Measurements from ENCODE around the gene ESRP2.

Gene ESRP2

GRCh38 chr16:68236826-68237242, 907 bp upstream of the ESRP2 start:
- DNase-seq = no peak

GRCh38 chr16:68236137-68236825, 354 bp upstream of the ESRP2 start:
- peak; percentile 55 to 61 for DNase-seq

- no peak for DNase-seq
Measured at GRCh38 chr16:68235108-68235886, 630 bp downstream of the ESRP2 start.

GRCh38 chr16:68234188-68235107, 1.5 kb downstream of the ESRP2 start:
- DNase-seq = no peak

- no peak for DNase-seq
Measured at GRCh38 chr16:68233835-68234187, 2.1 kb downstream of the ESRP2 start.

- no peak for DNase-seq
Measured at GRCh38 chr16:68233085-68233834, 2.7 kb downstream of the ESRP2 start.

GRCh38 chr16:68232335-68232734, 3.6 kb downstream of the ESRP2 start:
- no peak for DNase-seq

- DNase-seq = no peak
Measured at GRCh38 chr16:68231384-68232136, 4.4 kb downstream of the ESRP2 start.

- no peak for DNase-seq
Measured at GRCh38 chr16:68230956-68231355, 5.0 kb downstream of the ESRP2 start.

- no peak for DNase-seq
Measured at GRCh38 chr16:68230176-68230571, 5.8 kb downstream of the ESRP2 start.

GRCh38 chr16:68229431-68230175, 6.3 kb downstream of the ESRP2 start:
- peak; percentile 30 to 62 for DNase-seq

GRCh38 chr16:68228652-68229051, 7.3 kb downstream of the ESRP2 start:
- no peak for DNase-seq

- no peak for DNase-seq
Measured at GRCh38 chr16:68227850-68228553, 7.9 kb downstream of the ESRP2 start.

- DNase-seq = no peak
Measured at GRCh38 chr16:68227183-68227793, 8.6 kb downstream of the ESRP2 start.

GRCh38 chr16:68226116-68226515, 9.8 kb downstream of the ESRP2 start:
- DNase-seq = no peak

GRCh38 chr16:68223072-68223471, 12.9 kb downstream of the ESRP2 start:
- no peak for DNase-seq

GRCh38 chr16:68219725-68220351, 16.1 kb downstream of the ESRP2 start:
- no peak for DNase-seq

GRCh38 chr16:68217506-68217905, 18.4 kb downstream of the ESRP2 start:
- DNase-seq = no peak

GRCh38 chr16:68216240-68216639, 19.7 kb downstream of the ESRP2 start:
- no peak for DNase-seq

- no peak for DNase-seq
Measured at GRCh38 chr16:68215302-68215701, 20.6 kb downstream of the ESRP2 start.

Data from CD4-positive, alpha-beta T cell treated with Interleukin-1 beta for 1 hour (primary cell).